GM18870 (cell line): ENCODE results near the gene SCYL1.
A peak's percentile ranks its signal among the peaks of the same experiment; 100 is the strongest.

Experiments used
- ATAC-seq: cut with Tn5 transposase; IDR thresholded peaks from one replicate; pipeline ENCODE4 v1.9.1; 2021; ENCODE audit warnings: moderate library complexity; ENCODE audit not compliant: unreplicated experiment

Gene SCYL1

DNA sequence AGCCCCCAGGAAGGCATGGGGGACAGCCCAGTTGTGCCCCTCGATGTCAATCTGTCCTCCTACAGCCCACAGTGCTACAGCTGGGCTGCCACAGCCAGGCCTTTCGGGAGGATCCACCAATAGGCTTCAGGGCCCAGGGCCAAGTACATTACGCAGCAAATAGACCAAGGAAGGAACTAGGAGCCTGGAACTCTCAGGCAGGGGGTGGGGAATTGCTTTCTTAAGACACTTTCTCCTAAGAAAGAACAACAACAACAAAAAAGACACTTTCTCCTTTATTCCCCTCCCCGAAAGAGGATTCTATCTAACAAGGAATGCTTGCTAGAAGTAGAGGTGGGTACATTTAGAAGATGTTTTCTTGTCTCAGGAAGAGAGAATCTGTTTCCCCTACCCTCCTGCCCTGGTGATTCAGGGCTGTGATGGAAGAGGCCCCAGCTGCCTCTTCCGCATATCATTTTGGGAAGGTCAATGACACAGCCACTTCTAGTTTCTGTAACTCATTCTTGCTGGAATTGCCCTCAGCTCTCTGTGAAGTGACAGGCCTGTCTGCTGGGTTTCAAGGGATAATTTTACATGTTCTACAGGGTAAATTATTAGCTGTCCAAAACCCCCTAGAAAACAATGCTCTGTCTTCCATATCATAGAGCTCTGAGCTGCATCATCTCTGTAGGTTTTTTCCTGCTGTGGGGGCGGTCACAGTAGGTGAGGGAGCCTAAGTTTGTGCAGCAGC is 32.1 kb upstream of the SCYL1 start:
- peak; percentile 39 for ATAC-seq

DNA sequence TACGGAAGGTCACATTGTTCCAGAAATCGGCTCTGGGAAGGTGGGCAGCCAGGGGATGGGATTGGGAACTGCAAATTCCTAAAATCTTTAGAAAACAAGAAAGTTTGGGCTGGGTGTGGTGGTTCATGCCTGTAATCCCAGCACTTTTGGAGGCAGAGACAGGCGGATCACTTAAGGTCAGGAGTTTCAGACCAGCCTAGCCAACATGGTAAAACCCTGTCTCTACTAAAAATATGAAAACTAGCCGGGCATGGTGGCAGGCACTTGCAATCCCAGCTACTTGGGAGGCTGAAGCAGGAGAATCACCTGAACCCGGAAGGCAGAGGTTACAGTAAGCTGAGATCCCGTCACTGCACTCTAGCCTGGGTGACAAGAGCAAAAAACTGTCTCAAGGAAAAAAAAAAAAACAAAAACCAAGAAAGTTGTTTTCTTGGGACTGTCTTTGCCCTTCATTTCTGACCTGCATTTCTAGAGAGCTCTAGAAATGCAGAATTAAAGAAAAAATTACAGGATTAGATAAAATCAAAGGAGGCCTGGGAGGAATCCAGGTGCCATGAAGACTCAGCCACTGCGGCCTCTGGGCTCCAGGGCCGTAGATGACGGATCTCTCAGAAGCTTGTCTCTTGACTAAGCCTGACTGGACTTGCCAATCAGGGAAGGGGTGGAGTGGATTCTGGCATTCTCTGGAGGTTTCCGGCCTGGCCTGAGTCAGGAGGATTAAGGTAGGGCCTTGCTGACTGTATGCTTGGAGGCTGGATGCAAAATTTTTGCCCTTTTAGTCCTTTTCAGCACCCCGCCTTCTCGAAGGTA is 31.3 kb upstream of the SCYL1 start:
- ATAC-seq, result no peak

DNA sequence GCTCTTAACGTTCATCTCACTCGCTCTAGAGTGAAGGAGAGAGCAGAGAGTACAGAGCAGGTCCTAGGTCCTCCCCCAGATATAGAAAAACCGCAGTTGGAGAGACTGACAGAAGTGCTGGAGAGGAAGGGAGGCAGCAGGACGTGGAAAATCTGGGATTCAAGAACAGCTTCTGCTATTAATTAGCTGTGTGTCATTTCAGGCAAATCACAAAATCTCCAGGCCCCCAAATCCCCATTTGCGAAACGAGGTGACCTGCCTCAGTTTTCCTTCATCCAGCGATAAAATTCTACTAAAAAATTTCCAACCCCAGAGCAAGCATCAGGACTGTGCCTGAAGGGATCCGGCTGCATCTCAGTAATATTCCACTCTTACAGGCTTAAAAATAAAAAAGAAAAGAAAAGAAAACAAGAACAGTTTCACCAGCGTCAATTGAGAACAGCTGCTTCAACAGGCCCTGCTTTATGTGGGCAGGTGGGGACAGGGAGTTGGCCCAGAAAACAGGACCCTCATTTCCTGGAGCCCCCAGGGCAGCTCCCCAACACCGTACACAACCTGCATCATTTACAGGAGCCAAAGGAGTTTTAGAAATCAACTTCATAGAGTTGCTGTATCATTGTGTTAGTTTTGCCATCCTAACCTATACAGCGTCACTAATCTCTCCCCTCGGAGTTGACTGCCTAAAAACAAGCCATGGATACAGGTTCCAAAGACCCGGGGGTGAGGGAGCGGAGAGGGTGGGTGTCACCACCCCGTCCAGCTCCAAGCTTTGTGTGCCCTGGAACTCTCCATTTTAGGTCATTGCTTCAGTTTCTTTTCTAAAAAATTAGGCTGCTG is 28.4 kb upstream of the SCYL1 start:
- peak; percentile 7 for ATAC-seq

DNA sequence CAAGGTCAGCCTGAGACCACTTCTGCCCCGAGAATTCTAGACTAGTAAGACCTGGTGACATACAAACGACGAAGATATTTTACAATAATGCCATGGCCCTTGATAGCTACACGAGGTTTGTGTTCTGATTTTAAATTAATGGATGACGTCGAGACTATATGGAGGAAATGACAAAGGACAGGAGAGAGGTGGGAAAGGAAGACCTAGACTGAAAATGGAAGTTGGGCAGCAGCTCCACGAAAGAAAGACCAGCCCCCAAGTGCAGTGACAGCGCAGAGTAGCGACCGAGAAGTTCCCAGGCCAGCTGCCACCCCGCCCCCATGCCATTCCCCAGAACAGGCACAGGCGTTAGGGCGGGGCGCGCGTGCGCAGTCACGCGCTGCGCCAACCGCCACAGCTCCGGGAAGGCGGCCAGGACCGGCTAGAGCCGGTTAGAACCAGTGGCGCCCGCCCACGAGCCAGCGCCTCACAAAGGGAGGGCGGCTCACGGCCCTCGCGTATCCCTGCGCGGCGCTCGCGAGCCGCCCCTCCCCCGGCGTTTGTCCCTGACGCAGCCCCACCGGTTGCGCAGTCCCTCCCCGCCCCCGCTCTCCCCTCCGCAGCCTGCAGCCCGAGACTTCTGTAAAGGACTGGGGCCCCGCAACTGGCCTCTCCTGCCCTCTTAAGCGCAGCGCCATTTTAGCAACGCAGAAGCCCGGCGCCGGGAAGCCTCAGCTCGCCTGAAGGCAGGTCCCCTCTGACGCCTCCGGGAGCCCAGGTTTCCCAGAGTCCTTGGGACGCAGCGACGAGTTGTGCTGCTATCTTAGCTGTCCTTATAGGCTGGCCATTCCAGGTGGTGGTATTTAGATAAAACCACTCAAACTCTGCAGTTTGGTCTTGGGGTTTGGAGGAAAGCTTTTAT is 27.5 kb upstream of the SCYL1 start:
- ATAC-seq, result peak; percentile 37

DNA sequence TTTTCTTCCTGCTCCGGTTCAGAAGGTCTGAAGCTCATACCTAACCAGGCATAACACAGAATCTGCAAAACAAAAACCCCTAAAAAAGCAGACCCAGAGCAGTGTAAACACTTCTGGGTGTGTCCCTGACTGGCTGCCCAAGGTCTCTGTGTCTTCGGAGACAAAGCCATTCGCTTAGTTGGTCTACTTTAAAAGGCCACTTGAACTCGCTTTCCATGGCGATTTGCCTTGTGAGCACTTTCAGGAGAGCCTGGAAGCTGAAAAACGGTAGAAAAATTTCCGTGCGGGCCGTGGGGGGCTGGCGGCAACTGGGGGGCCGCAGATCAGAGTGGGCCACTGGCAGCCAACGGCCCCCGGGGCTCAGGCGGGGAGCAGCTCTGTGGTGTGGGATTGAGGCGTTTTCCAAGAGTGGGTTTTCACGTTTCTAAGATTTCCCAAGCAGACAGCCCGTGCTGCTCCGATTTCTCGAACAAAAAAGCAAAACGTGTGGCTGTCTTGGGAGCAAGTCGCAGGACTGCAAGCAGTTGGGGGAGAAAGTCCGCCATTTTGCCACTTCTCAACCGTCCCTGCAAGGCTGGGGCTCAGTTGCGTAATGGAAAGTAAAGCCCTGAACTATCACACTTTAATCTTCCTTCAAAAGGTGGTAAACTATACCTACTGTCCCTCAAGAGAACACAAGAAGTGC is 26.7 kb upstream of the SCYL1 start:
- no peak for ATAC-seq

DNA sequence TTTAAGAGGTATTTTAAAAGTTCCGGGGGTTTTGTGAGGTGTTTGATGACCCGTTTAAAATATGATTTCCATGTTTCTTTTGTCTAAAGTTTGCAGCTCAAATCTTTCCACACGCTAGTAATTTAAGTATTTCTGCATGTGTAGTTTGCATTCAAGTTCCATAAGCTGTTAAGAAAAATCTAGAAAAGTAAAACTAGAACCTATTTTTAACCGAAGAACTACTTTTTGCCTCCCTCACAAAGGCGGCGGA is 26.2 kb upstream of the SCYL1 start:
- no peak for ATAC-seq

DNA sequence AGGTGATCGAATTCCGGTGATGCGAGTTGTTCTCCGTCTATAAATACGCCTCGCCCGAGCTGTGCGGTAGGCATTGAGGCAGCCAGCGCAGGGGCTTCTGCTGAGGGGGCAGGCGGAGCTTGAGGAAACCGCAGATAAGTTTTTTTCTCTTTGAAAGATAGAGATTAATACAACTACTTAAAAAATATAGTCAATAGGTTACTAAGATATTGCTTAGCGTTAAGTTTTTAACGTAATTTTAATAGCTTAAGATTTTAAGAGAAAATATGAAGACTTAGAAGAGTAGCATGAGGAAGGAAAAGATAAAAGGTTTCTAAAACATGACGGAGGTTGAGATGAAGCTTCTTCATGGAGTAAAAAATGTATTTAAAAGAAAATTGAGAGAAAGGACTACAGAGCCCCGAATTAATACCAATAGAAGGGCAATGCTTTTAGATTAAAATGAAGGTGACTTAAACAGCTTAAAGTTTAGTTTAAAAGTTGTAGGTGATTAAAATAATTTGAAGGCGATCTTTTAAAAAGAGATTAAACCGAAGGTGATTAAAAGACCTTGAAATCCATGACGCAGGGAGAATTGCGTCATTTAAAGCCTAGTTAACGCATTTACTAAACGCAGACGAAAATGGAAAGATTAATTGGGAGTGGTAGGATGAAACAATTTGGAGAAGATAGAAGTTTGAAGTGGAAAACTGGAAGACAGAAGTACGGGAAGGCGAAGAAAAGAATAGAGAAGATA is 25.7 kb upstream of the SCYL1 start, which contains the start of gene MALAT1:
Gene MALAT1, plus strand, starts transcription at position 69 of the 736 bp plus-strand sequence.
- peak; percentile 31 for ATAC-seq

DNA sequence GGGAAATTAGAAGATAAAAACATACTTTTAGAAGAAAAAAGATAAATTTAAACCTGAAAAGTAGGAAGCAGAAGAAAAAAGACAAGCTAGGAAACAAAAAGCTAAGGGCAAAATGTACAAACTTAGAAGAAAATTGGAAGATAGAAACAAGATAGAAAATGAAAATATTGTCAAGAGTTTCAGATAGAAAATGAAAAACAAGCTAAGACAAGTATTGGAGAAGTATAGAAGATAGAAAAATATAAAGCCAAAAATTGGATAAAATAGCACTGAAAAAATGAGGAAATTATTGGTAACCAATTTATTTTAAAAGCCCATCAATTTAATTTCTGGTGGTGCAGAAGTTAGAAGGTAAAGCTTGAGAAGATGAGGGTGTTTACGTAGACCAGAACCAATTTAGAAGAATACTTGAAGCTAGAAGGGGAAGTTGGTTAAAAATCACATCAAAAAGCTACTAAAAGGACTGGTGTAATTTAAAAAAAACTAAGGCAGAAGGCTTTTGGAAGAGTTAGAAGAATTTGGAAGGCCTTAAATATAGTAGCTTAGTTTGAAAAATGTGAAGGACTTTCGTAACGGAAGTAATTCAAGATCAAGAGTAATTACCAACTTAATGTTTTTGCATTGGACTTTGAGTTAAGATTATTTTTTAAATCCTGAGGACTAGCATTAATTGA is 25.0 kb upstream of the SCYL1 start:
- ATAC-seq, result no peak

DNA sequence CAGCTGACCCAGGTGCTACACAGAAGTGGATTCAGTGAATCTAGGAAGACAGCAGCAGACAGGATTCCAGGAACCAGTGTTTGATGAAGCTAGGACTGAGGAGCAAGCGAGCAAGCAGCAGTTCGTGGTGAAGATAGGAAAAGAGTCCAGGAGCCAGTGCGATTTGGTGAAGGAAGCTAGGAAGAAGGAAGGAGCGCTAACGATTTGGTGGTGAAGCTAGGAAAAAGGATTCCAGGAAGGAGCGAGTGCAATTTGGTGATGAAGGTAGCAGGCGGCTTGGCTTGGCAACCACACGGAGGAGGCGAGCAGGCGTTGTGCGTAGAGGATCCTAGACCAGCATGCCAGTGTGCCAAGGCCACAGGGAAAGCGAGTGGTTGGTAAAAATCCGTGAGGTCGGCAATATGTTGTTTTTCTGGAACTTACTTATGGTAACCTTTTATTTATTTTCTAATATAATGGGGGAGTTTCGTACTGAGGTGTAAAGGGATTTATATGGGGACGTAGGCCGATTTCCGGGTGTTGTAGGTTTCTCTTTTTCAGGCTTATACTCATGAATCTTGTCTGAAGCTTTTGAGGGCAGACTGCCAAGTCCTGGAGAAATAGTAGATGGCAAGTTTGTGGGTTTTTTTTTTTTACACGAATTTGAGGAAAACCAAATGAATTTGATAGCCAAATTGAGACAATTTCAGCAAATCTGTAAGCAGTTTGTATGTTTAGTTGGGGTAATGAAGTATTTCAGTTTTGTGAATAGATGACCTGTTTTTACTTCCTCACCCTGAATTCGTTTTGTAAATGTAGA is 24.3 kb upstream of the SCYL1 start:
- no peak for ATAC-seq

DNA sequence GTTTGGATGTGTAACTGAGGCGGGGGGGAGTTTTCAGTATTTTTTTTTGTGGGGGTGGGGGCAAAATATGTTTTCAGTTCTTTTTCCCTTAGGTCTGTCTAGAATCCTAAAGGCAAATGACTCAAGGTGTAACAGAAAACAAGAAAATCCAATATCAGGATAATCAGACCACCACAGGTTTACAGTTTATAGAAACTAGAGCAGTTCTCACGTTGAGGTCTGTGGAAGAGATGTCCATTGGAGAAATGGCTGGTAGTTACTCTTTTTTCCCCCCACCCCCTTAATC is 23.8 kb upstream of the SCYL1 start:
- ATAC-seq, result no peak

DNA sequence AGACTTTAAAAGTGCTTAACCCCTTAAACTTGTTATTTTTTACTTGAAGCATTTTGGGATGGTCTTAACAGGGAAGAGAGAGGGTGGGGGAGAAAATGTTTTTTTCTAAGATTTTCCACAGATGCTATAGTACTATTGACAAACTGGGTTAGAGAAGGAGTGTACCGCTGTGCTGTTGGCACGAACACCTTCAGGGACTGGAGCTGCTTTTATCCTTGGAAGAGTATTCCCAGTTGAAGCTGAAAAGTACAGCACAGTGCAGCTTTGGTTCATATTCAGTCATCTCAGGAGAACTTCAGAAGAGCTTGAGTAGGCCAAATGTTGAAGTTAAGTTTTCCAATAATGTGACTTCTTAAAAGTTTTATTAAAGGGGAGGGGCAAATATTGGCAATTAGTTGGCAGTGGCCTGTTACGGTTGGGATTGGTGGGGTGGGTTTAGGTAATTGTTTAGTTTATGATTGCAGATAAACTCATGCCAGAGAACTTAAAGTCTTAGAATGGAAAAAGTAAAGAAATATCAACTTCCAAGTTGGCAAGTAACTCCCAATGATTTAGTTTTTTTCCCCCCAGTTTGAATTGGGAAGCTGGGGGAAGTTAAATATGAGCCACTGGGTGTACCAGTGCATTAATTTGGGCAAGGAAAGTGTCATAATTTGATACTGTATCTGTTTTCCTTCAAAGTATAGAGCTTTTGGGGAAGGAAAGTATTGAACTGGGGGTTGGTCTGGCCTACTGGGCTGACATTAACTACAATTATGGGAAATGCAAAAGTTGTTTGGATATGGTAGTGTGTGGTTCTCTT is 23.2 kb upstream of the SCYL1 start:
- ATAC-seq, result no peak

DNA sequence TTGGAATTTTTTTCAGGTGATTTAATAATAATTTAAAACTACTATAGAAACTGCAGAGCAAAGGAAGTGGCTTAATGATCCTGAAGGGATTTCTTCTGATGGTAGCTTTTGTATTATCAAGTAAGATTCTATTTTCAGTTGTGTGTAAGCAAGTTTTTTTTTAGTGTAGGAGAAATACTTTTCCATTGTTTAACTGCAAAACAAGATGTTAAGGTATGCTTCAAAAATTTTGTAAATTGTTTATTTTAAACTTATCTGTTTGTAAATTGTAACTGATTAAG is 22.7 kb upstream of the SCYL1 start:
- no peak for ATAC-seq

DNA sequence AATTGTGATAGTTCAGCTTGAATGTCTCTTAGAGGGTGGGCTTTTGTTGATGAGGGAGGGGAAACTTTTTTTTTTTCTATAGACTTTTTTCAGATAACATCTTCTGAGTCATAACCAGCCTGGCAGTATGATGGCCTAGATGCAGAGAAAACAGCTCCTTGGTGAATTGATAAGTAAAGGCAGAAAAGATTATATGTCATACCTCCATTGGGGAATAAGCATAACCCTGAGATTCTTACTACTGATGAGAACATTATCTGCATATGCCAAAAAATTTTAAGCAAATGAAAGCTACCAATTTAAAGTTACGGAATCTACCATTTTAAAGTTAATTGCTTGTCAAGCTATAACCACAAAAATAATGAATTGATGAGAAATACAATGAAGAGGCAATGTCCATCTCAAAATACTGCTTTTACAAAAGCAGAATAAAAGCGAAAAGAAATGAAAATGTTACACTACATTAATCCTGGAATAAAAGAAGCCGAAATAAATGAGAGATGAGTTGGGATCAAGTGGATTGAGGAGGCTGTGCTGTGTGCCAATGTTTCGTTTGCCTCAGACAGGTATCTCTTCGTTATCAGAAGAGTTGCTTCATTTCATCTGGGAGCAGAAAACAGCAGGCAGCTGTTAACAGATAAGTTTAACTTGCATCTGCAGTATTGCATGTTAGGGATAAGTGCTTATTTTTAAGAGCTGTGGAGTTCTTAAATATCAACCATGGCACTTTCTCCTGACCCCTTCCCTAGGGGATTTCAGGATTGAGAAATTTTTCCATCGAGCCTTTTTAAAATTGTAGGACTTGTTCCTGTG is 22.1 kb upstream of the SCYL1 start:
- ATAC-seq, result no peak

DNA sequence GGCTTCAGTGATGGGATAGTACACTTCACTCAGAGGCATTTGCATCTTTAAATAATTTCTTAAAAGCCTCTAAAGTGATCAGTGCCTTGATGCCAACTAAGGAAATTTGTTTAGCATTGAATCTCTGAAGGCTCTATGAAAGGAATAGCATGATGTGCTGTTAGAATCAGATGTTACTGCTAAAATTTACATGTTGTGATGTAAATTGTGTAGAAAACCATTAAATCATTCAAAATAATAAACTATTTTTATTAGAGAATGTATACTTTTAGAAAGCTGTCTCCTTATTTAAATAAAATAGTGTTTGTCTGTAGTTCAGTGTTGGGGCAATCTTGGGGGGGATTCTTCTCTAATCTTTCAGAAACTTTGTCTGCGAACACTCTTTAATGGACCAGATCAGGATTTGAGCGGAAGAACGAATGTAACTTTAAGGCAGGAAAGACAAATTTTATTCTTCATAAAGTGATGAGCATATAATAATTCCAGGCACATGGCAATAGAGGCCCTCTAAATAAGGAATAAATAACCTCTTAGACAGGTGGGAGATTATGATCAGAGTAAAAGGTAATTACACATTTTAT is 21.4 kb upstream of the SCYL1 start:
- ATAC-seq, result no peak

DNA sequence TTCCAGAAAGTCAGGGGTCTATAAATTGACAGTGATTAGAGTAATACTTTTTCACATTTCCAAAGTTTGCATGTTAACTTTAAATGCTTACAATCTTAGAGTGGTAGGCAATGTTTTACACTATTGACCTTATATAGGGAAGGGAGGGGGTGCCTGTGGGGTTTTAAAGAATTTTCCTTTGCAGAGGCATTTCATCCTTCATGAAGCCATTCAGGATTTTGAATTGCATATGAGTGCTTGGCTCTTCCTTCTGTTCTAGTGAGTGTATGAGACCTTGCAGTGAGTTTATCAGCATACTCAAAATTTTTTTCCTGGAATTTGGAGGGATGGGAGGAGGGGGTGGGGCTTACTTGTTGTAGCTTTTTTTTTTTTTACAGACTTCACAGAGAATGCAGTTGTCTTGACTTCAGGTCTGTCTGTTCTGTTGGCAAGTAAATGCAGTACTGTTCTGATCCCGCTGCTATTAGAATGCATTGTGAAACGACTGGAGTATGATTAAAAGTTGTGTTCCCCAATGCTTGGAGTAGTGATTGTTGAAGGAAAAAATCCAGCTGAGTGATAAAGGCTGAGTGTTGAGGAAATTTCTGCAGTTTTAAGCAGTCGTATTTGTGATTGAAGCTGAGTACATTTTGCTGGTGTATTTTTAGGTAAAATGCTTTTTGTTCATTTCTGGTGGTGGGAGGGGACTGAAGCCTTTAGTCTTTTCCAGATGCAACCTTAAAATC is 20.8 kb upstream of the SCYL1 start:
- ATAC-seq, result no peak
